H1 (cell line): ENCODE data around the gene LMAN1L. TPM values are rescaled to one million over a fixed set of nuclear protein-coding genes. Genes with fewer than 3 reads are reported as not detected.

ENCODE experiments used
- CTCF ChIA-PET: fragments of 300-600 bp; sonication (Branson Sonifier 250); formaldehyde crosslinking; loops from one replicate; lab custom pipeline; 2021; ENCODE audit not compliant: partially characterized antibody; lab: Charles Lee
- POLR2A ChIA-PET: fragments of 300-600 bp; sonication (Branson Sonifier 250); formaldehyde crosslinking; loops from one replicate; lab custom pipeline; 2021; ENCODE audit warnings: inconsistent platforms; ENCODE audit not compliant: partially characterized antibody; lab: Charles Lee
- DNase-seq, 2 experiments: peaks; one replicate each; pipeline versions ENCODE4 v3.0.0 to v3.0.0-alpha.2; 2010 to 2022; ENCODE audit warnings: low spot score in 2 of 2, low read depth in 1 of 2, mixed read lengths in 1 of 2
- FAIRE-seq: peaks from 2 replicates; lab custom pipeline; 2011; peaks lifted over from hg19 to GRCh38; lab: Jason Lieb, UNC
- H2AFZ ChIP-seq: 2 replicates; pipeline ENCODE4 v1.8.1; 2012; ENCODE audit warnings: low read length, inconsistent platforms
- H2AK5ac ChIP-seq: 2 replicates; pipeline ENCODE4 v1.6.1; 2013; ENCODE audit warnings: low read depth, low read length
- H2BK120ac ChIP-seq: replicated peaks from 2 replicates; pipeline ENCODE3; 2013; ENCODE audit warnings: low read depth, low read length, inconsistent platforms
- H2BK12ac ChIP-seq: 2 replicates; pipeline ENCODE4 v1.6.1; 2013; ENCODE audit warnings: low read depth, low read length
- H2BK15ac ChIP-seq: 2 replicates; pipeline ENCODE4 v1.6.1; 2013; ENCODE audit warnings: low read length
- H2BK20ac ChIP-seq: 2 replicates; pipeline ENCODE4 v1.6.1; 2013; ENCODE audit warnings: low read length
- H2BK5ac ChIP-seq: 2 replicates; pipeline ENCODE4 v1.6.1; 2013; ENCODE audit warnings: low read depth, low read length
- H3K14ac ChIP-seq: 2 replicates; pipeline ENCODE4 v1.6.1; 2013; ENCODE audit warnings: inconsistent platforms; ENCODE audit not compliant: insufficient read length
- H3K18ac ChIP-seq: 2 replicates; pipeline ENCODE4 v1.6.1; 2013; ENCODE audit warnings: low read length; ENCODE audit errors: extremely low read depth
- H3K23ac ChIP-seq: 2 replicates; pipeline ENCODE4 v1.6.1; 2013; ENCODE audit warnings: inconsistent platforms; ENCODE audit not compliant: insufficient read length
- H3K23me2 ChIP-seq: 2 replicates; pipeline ENCODE4 v1.6.1; 2013; ENCODE audit warnings: low read depth, low read length
- H3K27ac ChIP-seq: 2 replicates; pipeline ENCODE4 v1.6.1; 2011; ENCODE audit warnings: low read depth, low read length, inconsistent platforms
- H3K27me3 ChIP-seq, 4 experiments: replicated peaks in 1 of 4; 1 replicate in 1 of 4; 2 replicates in 3 of 4; pipeline versions ENCODE4 v1.6.1 to v1.8.1; 2011 to 2013; ENCODE audit warnings: low read length in 3 of 4, mild to moderate bottlenecking in 3 of 4, inconsistent platforms in 2 of 4, mixed read lengths in 2 of 4, moderate library complexity in 1 of 4; ENCODE audit not compliant: control insufficient read depth in 3 of 4, insufficient read depth in 3 of 4; ENCODE audit errors: extremely low read depth in 1 of 4
- H3K36me3 ChIP-seq, 4 experiments: 2 replicates each; pipeline versions ENCODE4 v1.6.1 to v1.8.1; 2011 to 2013; ENCODE audit warnings: mild to moderate bottlenecking in 4 of 4, low read length in 3 of 4, moderate library complexity in 2 of 4, control low read depth in 1 of 4, inconsistent platforms in 1 of 4; ENCODE audit not compliant: insufficient read depth in 4 of 4, control insufficient read depth in 2 of 4
- H3K4ac ChIP-seq: replicated peaks from 2 replicates; pipeline ENCODE3; 2013; ENCODE audit warnings: low read length, low read depth, mixed read lengths, inconsistent platforms; ENCODE audit not compliant: insufficient read length
- H3K4me1 ChIP-seq, 4 experiments: replicated peaks in 1 of 4; 1 replicate in 1 of 4; 2 replicates in 3 of 4; pipeline versions ENCODE4 v1.6.1 to v1.8.1; 2011 to 2013; ENCODE audit warnings: low read length in 3 of 4, inconsistent platforms in 2 of 4, mixed read lengths in 1 of 4; ENCODE audit not compliant: insufficient read depth in 4 of 4, control insufficient read depth in 3 of 4
- H3K4me2 ChIP-seq, 2 experiments: 2 replicates each; pipeline versions ENCODE4 v1.6.1 to v1.8.1; 2011 to 2013; ENCODE audit warnings: low read depth in 2 of 2, low read length in 2 of 2, control low read depth in 1 of 2, inconsistent platforms in 1 of 2, mild to moderate bottlenecking in 1 of 2; ENCODE audit not compliant: insufficient read depth in 1 of 2
- H3K4me3 ChIP-seq, 4 experiments: fragments of 200-600, 300-600 bp in 1 of 4; sonication (generic), shearing (Covaris generic), sonication (Bioruptor Twin) in 1 of 4; 2 replicates each; pipeline versions ENCODE4 v1.5.1 to v1.8.1; 2011 to 2016; ENCODE audit warnings: low read length in 4 of 4, low read depth in 3 of 4, control low read depth in 2 of 4, inconsistent platforms in 2 of 4, mild to moderate bottlenecking in 2 of 4, mixed read lengths in 1 of 4, moderate library complexity in 1 of 4; ENCODE audit not compliant: insufficient read depth in 2 of 4; ENCODE audit errors: extremely low read depth in 1 of 4
- H3K56ac ChIP-seq: replicated peaks from 2 replicates; pipeline ENCODE3; 2013; ENCODE audit warnings: low read depth, mild to moderate bottlenecking, mixed read lengths, low read length, inconsistent platforms; ENCODE audit not compliant: insufficient read length
- H3K79me1 ChIP-seq: 2 replicates; pipeline ENCODE4 v1.6.1; 2013; ENCODE audit warnings: low read depth, low read length, control low read depth
- H3K79me2 ChIP-seq, 2 experiments: 2 replicates each; pipeline versions ENCODE4 v1.6.1 to v1.8.1; 2012 to 2013; ENCODE audit warnings: low read length in 2 of 2, mild to moderate bottlenecking in 2 of 2, inconsistent platforms in 1 of 2; ENCODE audit not compliant: insufficient read depth in 2 of 2, control insufficient read depth in 1 of 2
- H3K9ac ChIP-seq, 4 experiments: replicated peaks in 1 of 4; 1 replicate in 1 of 4; 2 replicates in 3 of 4; pipeline versions ENCODE4 v1.6.1 to v1.8.1; 2011 to 2013; ENCODE audit warnings: low read depth in 3 of 4, low read length in 3 of 4, control low read depth in 2 of 4, mild to moderate bottlenecking in 2 of 4, moderate library complexity in 2 of 4, inconsistent platforms in 1 of 4; ENCODE audit errors: extremely low read depth in 1 of 4
- H3K9me3 ChIP-seq, 2 experiments: 2 replicates each; pipeline versions ENCODE4 v1.6.1 to v1.8.1; 2012 to 2013; ENCODE audit warnings: mild to moderate bottlenecking in 2 of 2, moderate library complexity in 2 of 2, control low read depth in 1 of 2, inconsistent platforms in 1 of 2, low read depth in 1 of 2, low read length in 1 of 2, mixed read lengths in 1 of 2; ENCODE audit not compliant: insufficient read depth in 2 of 2
- H4K20me1 ChIP-seq, 2 experiments: replicated peaks in 1 of 2; 2 replicates each; pipeline versions ENCODE3 to v1.8.1; 2011 to 2013; ENCODE audit warnings: inconsistent platforms in 2 of 2, low read length in 2 of 2, mild to moderate bottlenecking in 1 of 2; ENCODE audit not compliant: insufficient read depth in 2 of 2, control insufficient read depth in 1 of 2
- H4K5ac ChIP-seq: 2 replicates; pipeline ENCODE4 v1.6.1; 2013; ENCODE audit warnings: low read length, low read depth, mixed read lengths, inconsistent platforms; ENCODE audit not compliant: insufficient read length
- H4K8ac ChIP-seq: 2 replicates; pipeline ENCODE4 v1.8.0; 2013; ENCODE audit warnings: mild to moderate bottlenecking, moderate library complexity, low read length, inconsistent platforms; ENCODE audit not compliant: insufficient read depth; ENCODE audit errors: extremely low read depth
- H4K91ac ChIP-seq: replicated peaks from 2 replicates; pipeline ENCODE3; 2013; ENCODE audit warnings: low read length, mixed read lengths, inconsistent platforms; ENCODE audit not compliant: insufficient read length
- CBX5 ChIP-seq: fragments of 300-800, 300-1000 bp; sonication (generic); IDR thresholded peaks from 2 replicates; pipeline ENCODE4 v1.7.1; 2016; ENCODE audit warnings: antibody characterized with exemption, low read length, low read depth
- E2F6 ChIP-seq: IDR thresholded peaks from 2 replicates; pipeline ENCODE4 v1.6.1; 2012; ENCODE audit warnings: inconsistent platforms
- HDAC2 ChIP-seq, 2 experiments: fragments of 300-600 bp in 1 of 2; sonication (generic) in 1 of 2; IDR thresholded peaks; 2 replicates each; pipeline ENCODE4 v1.6.1; 2011 to 2012; ENCODE audit warnings: low read depth in 2 of 2, low read length in 2 of 2, mild to moderate bottlenecking in 2 of 2, moderate library complexity in 2 of 2, borderline replicate concordance in 1 of 2, inconsistent platforms in 1 of 2
- JUN ChIP-seq: IDR thresholded peaks from 2 replicates; pipeline ENCODE4 v1.6.1; 2011; ENCODE audit warnings: low read depth, mild to moderate bottlenecking, improper control_type of control experiment, low read length
- KDM4A ChIP-seq: IDR thresholded peaks from one replicate; pipeline ENCODE4 v1.7.1; 2012; ENCODE audit warnings: low read depth, mild to moderate bottlenecking, moderate library complexity, low read length, inconsistent platforms; ENCODE audit not compliant: severe bottlenecking
- RNF2 ChIP-seq: fragments of 200-900, 300-1000 bp; sonication (generic); IDR thresholded peaks from 2 replicates; pipeline ENCODE4 v1.7.1; 2016; ENCODE audit warnings: borderline replicate concordance, low read depth, mild to moderate bottlenecking, antibody characterized with exemption, low read length; ENCODE audit not compliant: poor library complexity, severe bottlenecking; ENCODE audit errors: missing control alignments
- SRF ChIP-seq: IDR thresholded peaks from 2 replicates; pipeline ENCODE4 v1.6.1; 2011; ENCODE audit warnings: mild to moderate bottlenecking, low read depth, low read length, moderate library complexity
- WGBS, 2 experiments: shearing (Covaris generic) in 1 of 2; methylation state at CpG; one replicate each; pipeline versions ENCODE4 v1.1.6 to v1.1.7; 2013 to 2015; ENCODE audit warnings: low lambda C conversion rate in 2 of 2, mixed read lengths in 2 of 2, inconsistent platforms in 1 of 2, low coverage in 1 of 2, missing lambda C conversion rate in 1 of 2; ENCODE audit not compliant: insufficient replicate concordance in 2 of 2, insufficient coverage in 1 of 2, insufficient read length in 1 of 2; ENCODE audit errors: extremely low coverage in 1 of 2, missing lambda C conversion rate in 1 of 2; 5-methylcytosine and 5-hydroxymethylcytosine counted together
- polyA plus RNA-seq, 7 experiments: library from polyadenylated mRNA; depleted of rRNA in 3 of 7; stranded (reverse) in 5 of 7; unstranded in 2 of 7; fragments of >200 nt in 5 of 7; fragments of 200-250 nt in 2 of 7; gene quantifications; 1 replicate in 5 of 7; 2 replicates in 1 of 7; 4 replicates in 1 of 7; pipeline versions ENCODE4 v1.2.1 to v1.2.3, GENCODE V29; 2011 to 2013; ENCODE audit warnings: missing spikeins in 2 of 7, mixed read lengths in 2 of 7
- total RNA-seq: library from RNA; stranded (reverse); fragmentation: NEBNext Ultra II Directional; extraction: Animal tissue kit (Norgen Biotek cat#: 25700); gene quantifications from 2 replicates; pipeline ENCODE4 v1.2.1, GENCODE V29; 2021

Gene LMAN1L
- total and polyA plus RNA-seq, 2 of the 8 experiments (the other 6 are each of a cell fraction or from before 2014, with no cell fraction given), result not detected

- H3K4me1 ChIP-seq, result peaks cover 0 to 1% (median 0%) of the 10 kb centered on the region in 4 experiments; a peak in 1 of 7 replicates
- H3K27ac ChIP-seq, result no peak overlapping the region
- TF ChIP-seq CBX5 (no peak), HDAC2 (IDR thresholded peaks at IDR 0.05; ENCODE audit: borderline replicate concordance in 1 of 2, low read depth in 2 of 2, low read length in 2 of 2) (no peak), RNF2 (no peak), SRF (no peak), KDM4A (no peak), E2F6 (no peak), JUN (no peak)
Measured at GRCh38 chr15:74858369-74858740, 45.7 kb downstream of the LMAN1L start.

More at GRCh38 chr15:74858369-74858740, 45.7 kb downstream of the LMAN1L start:
- Histone ChIP-seq H3K23me2 (no peaks in the 10 kb centered on the region), H3K79me1 (peaks cover 6% of the 10 kb centered on the region), H2BK5ac (no peak overlapping the region), H2BK20ac (no peak overlapping the region), H4K91ac (no peak overlapping the region), H3K27me3 (no peaks in the 10 kb centered on the region), H3K14ac (no peak overlapping the region), H4K8ac (no peak overlapping the region), H4K5ac (no peak overlapping the region), H2BK12ac (no peak overlapping the region), H3K79me2 (peaks cover 0 to 4% of the 10 kb centered on the region in 2 experiments; a peak in 1 of 4 replicates), H3K4me2 (no peak overlapping the region), H3K9me3 (no peaks in the 10 kb centered on the region), H3K18ac (no peak overlapping the region), H2BK15ac (no peak overlapping the region), H2BK120ac (no peak overlapping the region), H3K4ac (no peak overlapping the region), H3K4me3 (no peak overlapping the region), H4K20me1 (peaks cover 0 to 7% of the 10 kb centered on the region in 2 experiments), H3K23ac (no peak overlapping the region), H3K56ac (no peak overlapping the region), H2AFZ (no peak overlapping the region), H2AK5ac (no peak overlapping the region), H3K9ac (no peak overlapping the region), H3K36me3 (peaks cover 0 to 4% (median 1%) of the 10 kb centered on the region in 4 experiments; a peak in 5 of 8 replicates)
- ChIA-PET CTCF (interaction anchor here (0.6 to 2.4 kb wide), 11 partner anchors 9 to 351 kb away, joined by 3 to 14 read pairs (median 3); no protein-coding TSS in a partner anchor), POLR2A (interaction anchor here (1.0 to 2.0 kb wide), 2 partner anchors 12 to 16 kb away, joined by 3 to 4 read pairs; partner anchors contain the start of gene ULK3)
- 99% methylated on average over 4 of the region's 4 CpGs; no CpG with 5 or more reads in 1 of the 2 experiments for WGBS, 2 experiments
- DNase-seq (no peak), FAIRE-seq (no peak)
